ENCODE results near the gene SHISA6.

The SHISA6 gene

DNA sequence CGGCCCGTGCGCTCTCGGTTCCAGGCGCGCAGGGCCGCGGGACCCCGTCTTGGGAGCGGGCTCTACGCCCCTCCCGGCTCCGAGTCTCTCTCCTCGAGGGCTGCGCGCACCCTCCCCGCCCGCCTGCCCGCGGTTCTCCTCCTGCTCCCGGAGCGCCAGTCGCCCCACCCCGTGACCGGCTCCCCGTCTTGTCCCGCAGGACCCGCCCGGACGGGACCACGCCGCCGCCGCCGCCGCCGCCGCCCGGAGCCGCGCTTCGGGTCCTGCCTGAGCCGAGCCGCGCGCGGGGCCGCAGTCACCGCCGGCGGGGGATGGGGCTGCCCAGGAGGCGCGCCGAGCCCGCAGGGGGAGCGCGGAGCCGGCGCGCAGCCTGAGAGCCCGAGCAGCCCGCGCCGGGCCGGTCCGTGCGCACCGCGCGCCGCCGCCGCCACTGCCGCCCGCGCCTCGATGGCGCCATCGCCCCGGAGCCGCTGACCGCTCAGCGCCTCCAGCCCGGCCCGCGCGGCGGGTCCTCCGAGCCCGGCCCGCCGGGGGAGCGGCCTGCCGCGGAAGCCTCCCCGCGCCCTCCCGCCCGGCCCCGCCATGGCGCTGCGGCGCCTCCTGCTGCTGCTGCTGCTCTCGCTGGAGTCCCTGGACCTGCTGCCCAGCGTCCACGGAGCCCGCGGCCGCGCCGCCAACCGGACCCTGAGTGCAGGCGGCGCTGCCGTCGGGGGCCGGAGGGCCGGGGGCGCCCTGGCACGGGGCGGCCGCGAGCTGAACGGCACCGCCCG, at the start of gene SHISA6:
SHISA6 (plus strand) TSS at position 373 of the 770 bp plus-strand sequence.
- DNase-seq = no peak

DNA sequence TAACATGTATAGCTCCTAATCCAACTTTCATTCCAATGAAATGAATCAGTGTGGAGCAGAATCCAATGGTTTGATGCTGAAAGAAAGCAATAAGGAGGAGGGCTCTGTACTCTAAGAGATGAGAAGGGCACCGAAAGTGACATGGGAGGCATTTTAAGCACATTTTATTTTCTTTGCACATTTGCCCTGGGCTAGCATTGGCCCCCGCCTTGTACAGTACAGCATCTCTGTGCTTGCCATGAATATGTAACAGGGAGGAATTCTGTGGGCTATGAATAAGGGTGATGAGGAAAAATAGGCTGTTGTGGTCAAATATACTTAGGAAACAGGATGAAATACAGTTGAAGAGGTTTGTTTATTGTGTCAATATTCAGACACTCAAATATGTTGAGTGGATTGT, 45.2 kb upstream of the SHISA6 start:
- DNase-seq = no peak

- DNase-seq = no peak
These were observed 36.0 kb upstream of the SHISA6 start for GRCh38 chr17:11204991-11205390.

DNA sequence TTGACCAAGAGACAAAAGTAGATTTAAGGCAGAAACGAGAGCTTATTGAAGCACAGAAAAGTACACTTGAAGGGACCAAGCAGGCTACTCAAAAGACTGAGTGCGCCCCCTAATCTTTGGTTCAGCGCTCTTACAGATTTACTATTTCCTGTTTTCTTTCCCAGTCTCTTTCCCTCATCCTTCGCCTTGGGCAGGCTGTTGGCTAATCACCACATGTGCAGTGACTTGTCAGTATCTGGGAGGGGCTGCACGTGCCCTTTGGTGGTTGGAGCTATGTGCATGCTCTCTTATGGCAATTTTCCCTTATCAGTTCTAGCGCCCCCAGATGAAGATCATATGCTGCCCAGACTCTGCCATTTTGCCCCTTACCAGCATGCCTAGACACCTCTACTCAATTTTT, 35.4 kb upstream of the SHISA6 start:
- DNase-seq = no peak

- DNase-seq = no peak
These were observed 31.1 kb upstream of the SHISA6 start for GRCh38 chr17:11209906-11210305.

DNA sequence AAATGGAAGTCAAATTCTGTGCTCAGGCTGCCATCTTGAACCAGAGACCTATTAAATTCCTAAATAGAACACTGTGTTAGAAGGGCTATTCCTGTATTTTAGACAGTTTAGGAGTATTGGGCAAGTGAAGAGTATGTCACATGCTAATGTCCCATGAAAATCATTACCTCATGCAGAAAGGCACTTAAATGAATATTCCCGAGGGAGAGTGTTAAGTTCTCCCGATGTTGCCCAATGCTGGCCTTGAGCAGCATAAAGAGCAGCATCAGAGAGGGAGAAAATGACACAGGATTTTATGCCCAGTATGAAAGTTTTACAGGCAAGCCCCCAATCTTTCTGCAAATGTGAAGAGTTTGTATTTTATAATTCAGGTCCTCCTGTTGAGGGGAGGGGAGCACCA, 28.2 kb upstream of the SHISA6 start:
- DNase-seq = no peak

DNA sequence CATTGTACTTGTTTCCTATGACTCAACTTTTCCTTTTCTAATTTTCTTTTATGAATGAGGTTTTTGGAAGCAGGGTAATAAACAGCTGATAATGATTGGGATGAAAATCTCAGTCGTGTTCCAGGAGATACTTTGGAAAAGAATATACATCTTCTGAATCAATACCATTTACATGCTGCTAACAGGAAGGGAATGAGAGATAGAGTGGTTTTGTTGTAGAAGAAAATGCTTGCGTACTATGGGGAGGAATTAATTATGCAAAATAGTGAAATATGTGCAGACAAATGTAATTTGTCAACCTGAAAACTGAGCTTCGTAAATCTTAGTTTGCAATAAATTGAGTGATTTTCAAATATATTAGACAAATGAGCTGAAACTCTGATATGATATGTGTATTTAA, 24.0 kb upstream of the SHISA6 start:
- no peak for DNase-seq

DNA sequence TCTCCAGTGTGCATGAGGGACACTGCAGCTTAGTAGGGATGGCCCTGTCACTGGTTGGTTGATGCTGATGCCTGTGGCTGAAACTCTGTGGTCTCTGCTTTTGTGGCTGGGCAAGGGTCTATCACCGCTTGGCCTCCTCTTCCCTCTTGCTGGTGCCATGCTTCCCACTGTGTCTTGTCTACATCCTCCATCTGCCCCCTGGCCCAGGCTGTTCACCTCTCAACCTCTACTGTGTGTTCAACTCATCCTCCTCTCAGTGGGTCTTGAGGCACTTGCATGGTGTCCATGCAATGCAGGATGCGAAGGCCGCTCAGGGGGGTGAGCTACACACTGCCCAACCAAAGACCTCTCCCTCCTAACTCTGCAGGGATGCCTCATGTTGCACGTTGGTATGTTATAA, 19.8 kb upstream of the SHISA6 start:
- no peak for DNase-seq

GRCh38 chr17:11221721-11222120, 19.3 kb upstream of the SHISA6 start:
- no peak for DNase-seq

GRCh38 chr17:11238705-11239104, 2.3 kb upstream of the SHISA6 start:
- DNase-seq = no peak

- no peak for DNase-seq
These were observed 1.5 kb upstream of the SHISA6 start for GRCh38 chr17:11239379-11239970.

DNA sequence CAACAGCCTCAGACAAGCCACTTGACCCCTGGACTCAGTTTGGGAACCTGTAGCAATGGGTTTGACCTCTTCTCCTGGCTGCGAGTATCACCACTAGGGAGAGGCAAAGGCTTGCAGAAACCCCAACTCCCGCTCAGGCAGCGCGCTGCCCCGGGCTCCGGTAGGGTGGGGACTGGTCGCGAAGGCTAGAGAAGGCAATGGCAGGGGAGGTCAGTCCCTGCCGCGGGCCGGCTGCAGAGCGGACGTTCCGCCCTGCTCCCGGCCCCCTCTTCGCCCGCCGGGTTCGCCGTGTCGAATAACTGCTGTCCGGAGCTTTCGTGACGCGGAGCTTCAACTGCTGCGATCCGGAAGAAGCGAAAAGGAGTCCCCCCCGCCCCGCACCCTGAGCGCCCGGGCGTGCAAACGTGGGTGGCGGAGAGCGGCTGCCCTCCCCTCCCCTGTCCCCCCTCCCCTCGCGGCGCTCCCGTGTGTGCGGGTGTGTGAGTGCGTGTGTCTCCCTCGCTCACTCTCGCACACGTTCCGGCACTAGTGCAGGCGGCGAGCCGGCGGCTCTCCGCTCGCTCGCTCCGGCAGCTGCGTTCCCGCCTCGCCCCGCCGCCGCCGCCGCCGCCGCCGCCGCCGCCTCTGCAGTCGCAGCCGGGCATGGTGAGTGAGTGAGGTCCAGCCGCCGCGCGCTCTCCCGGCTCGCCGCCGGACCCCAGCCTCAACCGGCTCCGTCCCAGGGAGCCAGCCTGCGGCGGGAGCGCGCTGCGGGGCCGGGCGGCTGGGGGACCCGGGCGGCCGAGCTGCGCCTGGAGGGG, 772 bp upstream of the SHISA6 start:
- DNase-seq = no peak

DNA sequence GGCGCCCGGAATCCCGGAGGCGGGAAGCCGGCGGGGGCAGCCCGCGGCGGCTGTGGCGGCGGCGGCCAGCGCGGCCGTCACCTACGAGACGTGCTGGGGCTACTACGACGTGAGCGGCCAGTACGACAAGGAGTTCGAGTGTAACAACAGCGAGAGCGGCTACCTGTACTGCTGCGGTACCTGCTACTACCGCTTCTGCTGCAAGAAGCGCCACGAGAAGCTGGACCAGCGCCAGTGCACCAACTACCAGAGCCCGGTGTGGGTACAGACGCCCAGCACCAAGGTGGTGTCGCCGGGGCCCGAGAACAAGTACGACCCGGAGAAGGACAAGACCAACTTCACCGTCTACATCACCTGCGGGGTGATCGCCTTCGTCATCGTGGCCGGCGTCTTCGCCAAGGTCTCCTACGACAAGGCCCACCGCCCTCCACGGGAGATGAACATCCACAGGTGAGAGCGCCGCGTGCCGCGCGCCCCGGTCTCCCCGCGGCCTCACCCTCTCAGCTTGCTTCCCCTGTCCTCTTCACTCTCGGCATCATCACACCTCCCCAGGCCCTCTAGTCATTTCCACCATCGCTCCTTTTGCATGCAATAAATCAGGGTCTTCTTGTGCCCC, 706 bp downstream of the SHISA6 start:
- DNase-seq = no peak

GRCh38 chr17:11242411-11242810, 1.4 kb downstream of the SHISA6 start:
- DNase-seq = no peak

DNA sequence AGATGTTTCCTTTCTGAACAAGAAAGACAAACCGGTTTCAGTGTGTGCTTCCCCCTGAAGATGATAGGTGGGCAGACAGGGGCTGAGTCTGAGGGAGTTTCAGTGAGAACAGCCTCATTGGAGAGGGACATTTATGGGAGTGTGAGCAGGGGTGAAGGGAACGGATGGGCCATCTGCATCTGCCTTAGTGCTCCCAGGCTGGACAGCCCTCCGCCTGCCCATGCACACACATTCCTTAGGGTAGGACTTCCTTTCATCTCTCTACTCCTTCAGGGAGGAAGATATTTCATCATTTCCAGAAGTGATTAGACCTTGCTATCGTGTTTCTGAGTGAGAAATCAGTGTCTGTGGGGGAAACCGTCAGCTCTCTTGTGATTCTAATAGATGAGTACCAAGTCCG, 3.8 kb downstream of the SHISA6 start:
- no peak for DNase-seq

DNA sequence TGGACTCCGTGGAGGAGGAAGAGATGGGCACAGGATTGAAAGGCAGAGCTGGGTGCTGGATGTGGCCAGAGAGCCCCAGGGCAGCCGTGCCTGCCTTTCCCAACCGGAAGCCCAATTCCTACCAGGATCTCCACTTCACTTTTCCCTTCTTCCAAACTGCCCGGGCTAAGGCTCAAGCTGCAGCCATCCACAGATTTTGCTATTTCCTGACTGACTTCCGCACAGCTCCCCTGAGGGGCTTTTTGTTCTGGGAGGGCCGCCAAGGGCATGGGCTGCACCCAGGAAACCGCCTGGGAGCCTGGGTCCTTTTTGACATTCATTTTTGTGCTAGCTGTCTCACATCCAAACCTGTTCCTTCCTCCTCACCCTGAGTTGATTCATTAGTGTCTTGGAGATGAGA, 4.2 kb downstream of the SHISA6 start:
- no peak for DNase-seq

DNA sequence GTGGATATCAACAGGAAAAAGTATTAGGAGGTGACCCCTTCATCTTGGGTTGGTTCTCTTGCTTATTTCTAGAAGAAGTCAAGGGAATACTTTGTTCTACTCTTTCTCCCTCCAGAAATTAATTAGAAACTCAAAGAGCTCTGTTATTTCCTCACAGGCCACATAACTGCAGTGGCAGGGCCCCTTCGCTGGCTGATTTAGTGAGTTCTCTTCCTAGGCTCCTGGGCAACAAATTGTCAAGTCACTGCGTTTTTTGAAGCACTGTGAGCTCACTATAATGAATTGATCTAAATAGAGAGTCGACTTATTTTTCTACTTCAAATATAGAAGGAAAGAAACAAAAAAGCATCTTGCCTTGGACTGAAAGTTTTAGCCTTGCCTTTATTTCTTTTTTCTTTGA, 4.8 kb downstream of the SHISA6 start:
- no peak for DNase-seq

GRCh38 chr17:11250161-11250560, 9.1 kb downstream of the SHISA6 start:
- DNase-seq = no peak

DNA sequence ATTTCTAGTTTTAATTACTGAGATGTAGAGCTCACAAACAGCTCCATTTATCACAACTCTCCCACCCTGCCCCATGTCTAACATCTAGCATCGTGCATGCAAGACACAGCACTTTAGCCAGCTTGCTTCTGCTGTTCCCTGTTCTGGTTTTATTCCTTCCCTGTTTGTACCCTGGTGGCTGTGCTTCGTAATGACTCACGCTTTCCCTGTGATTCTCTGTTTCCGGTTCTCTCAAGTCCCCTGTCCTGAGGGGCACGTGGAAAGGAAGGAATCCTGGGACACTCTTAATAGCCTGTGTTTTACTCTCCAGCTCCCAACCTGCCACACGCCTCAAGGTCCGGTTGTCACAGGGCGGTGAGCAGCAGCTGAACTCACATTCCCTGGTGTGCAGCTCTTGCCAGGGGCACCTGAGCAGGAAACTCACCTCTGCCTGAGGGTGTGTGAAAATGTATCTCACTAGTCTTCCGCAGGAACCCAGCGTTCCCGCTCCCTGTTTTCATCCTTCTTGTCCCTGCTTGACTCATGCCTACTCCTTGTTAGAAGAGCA, 10.6 kb downstream of the SHISA6 start:
- DNase-seq = no peak

DNA sequence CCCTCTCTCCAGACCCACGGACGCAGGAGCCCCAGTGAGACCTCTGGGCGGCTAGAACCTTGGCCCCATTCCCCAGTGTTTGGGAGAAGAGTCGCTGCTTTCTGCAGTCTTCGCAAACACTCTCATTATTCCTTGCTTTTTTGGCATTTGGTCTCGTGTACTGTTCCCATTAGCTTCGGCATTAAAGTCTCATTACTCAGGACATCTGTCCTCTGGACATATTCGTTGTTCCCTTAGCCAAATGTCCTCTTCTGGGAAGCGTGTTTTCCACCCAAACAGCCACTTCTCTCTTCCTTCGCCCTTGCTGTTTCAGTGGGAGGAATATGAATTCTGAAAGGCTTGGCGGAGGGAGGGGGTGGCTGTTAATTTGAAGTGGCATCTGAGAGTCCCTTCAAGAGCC, 11.1 kb downstream of the SHISA6 start:
- DNase-seq = no peak

GRCh38 chr17:11256877-11257276, 15.9 kb downstream of the SHISA6 start:
- no peak for DNase-seq

DNA sequence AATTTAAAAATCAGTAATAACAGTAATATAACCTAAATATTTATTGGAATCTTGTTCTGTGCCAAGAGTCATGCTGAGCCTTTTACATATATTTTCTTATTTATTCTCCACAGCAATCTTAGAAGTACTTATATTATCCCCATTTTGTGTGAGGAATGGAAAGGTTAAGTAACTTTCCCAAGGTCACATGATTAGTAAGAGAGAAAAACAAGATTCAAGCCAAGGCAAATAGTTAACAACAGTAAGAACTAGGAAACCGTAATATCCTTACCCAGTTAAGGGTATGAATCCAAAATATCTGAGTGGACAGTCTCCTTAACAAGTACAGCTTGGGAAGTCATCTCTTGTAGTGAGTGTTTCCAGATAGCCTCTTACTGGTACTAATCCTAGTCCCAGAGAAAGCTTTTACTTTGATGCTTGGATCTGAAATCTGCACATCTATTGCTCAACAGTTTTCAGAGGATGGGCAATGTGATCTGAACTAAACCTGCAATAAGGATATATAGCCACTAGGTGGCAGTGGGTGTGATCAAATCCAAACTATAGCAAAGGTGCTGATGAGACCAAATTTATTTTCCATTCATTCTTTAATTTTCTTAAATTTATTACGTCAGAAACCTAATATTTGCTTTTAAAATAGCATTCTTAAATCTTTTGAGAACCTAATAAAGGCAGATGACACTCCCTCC, 23.3 kb downstream of the SHISA6 start:
- DNase-seq = no peak
